Left ventricle myocardium inferior (tissue), 1 donor: ENCODE measurements around the gene CALHM6. TPM values are rescaled to one million over a fixed set of nuclear protein-coding genes. Genes with fewer than 3 reads are reported as not detected.
A peak's percentile ranks its signal among the peaks of the same experiment; 100 is the strongest.

Experiments used
- DNase-seq: peaks from one replicate; pipeline ENCODE4 v3.0.0-alpha.2; 2020
- H3K27ac ChIP-seq: fragments of 200-600 bp; replicated peaks from 2 replicates; pipeline ENCODE4 v1.8.0; 2021
- H3K27me3 ChIP-seq: fragments of 200-600 bp; 2 replicates; pipeline ENCODE4 v1.8.0; 2021; ENCODE audit warnings: low read depth
- H3K36me3 ChIP-seq: fragments of 200-600 bp; 2 replicates; pipeline ENCODE4 v1.8.0; 2021
- H3K4me1 ChIP-seq: fragments of 200-600 bp; 2 replicates; pipeline ENCODE4 v1.8.0; 2021
- H3K4me3 ChIP-seq: fragments of 200-600 bp; 2 replicates; pipeline ENCODE4 v1.8.0; 2021; ENCODE audit warnings: mild to moderate bottlenecking, moderate library complexity
- H3K9me3 ChIP-seq: fragments of 200-600 bp; replicated peaks from 2 replicates; pipeline ENCODE4 v1.8.0; 2021
- CTCF ChIP-seq: fragments of 200-600 bp; IDR thresholded peaks from 2 replicates; pipeline ENCODE4 v1.8.0; 2021; ENCODE audit warnings: antibody characterized with exemption, mild to moderate bottlenecking, borderline replicate concordance
- intact Hi-C: fragments of 100-400 bp; cut with micrococcal nuclease; formaldehyde crosslinking; loops from one replicate; pipeline ENCODE4 v1.11.0; 2022
- total RNA-seq: library from RNA; stranded (reverse); fragmentation: NEBNext Ultra II Directional; extraction: Animal tissue kit (Norgen Biotek cat#: 25700); gene quantifications from one replicate; pipeline ENCODE4 v1.2.1, GENCODE V29; 2021
- donor health status: DM: no; HTN: yes; CAD: no; lungs with severe emphysema.

The CALHM6 gene
- total RNA-seq, 1 donor from 2014 or later, result 1.7 TPM

- no peak overlapping the region for H3K27ac ChIP-seq
- intact Hi-C loops, result no loop called here
- no peaks in the 10 kb centered on the region for H3K9me3 ChIP-seq
- no peaks in the 10 kb centered on the region for H3K36me3 ChIP-seq
- DNase-seq, result no peak
- no peak for TF ChIP-seq CTCF
- H3K4me1 ChIP-seq, result peaks cover 14% of the 10 kb centered on the region
- no peaks in the 10 kb centered on the region for H3K27me3 ChIP-seq
- H3K4me3 ChIP-seq, result no peak overlapping the region
These were observed 2.9 kb upstream of the CALHM6 start for GRCh38 chr6:116458264-116458663.

GRCh38 chr6:116459927-116460326 is 1.2 kb upstream of the CALHM6 start:
- TF ChIP-seq CTCF, result no peak
- H3K27ac ChIP-seq, result no peak overlapping the region
- no peaks in the 10 kb centered on the region for H3K27me3 ChIP-seq
- no peak for DNase-seq
- no peaks in the 10 kb centered on the region for H3K9me3 ChIP-seq
- no peaks in the 10 kb centered on the region for H3K36me3 ChIP-seq
- intact Hi-C loops, result no loop called here
- H3K4me3 ChIP-seq, result no peak overlapping the region
- peaks cover 14% of the 10 kb centered on the region for H3K4me1 ChIP-seq

DNA sequence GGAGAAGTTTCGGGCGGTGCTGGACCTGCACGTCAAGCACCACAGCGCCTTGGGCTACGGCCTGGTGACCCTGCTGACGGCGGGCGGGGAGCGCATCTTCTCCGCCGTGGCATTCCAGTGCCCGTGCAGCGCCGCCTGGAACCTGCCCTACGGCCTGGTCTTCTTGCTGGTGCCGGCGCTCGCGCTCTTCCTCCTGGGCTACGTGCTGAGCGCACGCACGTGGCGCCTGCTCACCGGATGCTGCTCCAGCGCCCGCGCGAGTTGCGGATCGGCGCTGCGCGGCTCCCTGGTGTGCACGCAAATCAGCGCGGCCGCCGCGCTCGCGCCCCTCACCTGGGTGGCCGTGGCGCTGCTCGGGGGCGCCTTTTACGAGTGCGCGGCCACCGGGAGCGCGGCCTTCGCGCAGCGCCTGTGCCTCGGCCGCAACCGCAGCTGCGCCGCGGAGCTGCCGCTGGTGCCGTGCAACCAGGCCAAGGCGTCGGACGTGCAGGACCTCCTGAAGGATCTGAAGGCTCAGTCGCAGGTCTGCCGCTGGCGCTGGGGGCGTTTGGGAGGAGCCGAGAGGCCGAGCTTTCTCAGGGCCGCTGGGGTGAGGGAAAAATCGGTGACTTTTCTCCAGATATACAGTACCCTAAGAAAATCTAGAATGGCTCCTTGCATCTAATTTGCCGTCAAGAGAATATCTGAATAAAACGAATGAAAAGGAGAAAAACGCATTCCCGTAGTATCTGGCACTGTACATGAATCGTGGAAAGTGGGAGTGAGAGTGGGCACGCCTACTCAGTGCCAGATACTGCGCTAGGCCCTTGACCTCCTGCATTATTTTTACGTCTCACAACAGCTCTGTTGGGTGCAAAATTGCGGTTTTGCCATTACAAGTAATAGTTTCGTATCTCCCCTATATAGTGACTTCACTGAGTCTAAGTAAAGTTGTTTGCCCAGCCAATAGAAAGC is 1.0 kb downstream of the CALHM6 start:
- Histone ChIP-seq H3K27ac (peak overlapping the region; percentile 50), H3K4me3 (peak overlapping the region; percentile 70), H3K4me1 (peaks cover 19% of the 10 kb centered on the region), H3K9me3 (no peaks in the 10 kb centered on the region), H3K27me3 (no peaks in the 10 kb centered on the region), H3K36me3 (no peaks in the 10 kb centered on the region)
- DNase-seq, result peak; percentile 51
- intact Hi-C loops, result no loop called here
- no peak for TF ChIP-seq CTCF

- Histone ChIP-seq H3K27me3 (no peaks in the 10 kb centered on the region), H3K9me3 (no peaks in the 10 kb centered on the region), H3K4me3 (no peak overlapping the region), H3K27ac (no peak overlapping the region), H3K36me3 (no peaks in the 10 kb centered on the region), H3K4me1 (peaks cover 22% of the 10 kb centered on the region)
- no peak for DNase-seq
- TF ChIP-seq CTCF, result no peak
- intact Hi-C loops, result no loop called here
These were observed 2.1 kb downstream of the CALHM6 start for GRCh38 chr6:116463301-116463700.

GRCh38 chr6:116465246-116465645 is 4.1 kb downstream of the CALHM6 start:
- H3K36me3 ChIP-seq, result no peaks in the 10 kb centered on the region
- H3K27ac ChIP-seq, result no peak overlapping the region
- TF ChIP-seq CTCF, result no peak
- no peak overlapping the region for H3K4me3 ChIP-seq
- H3K9me3 ChIP-seq, result no peaks in the 10 kb centered on the region
- peaks cover 22% of the 10 kb centered on the region for H3K4me1 ChIP-seq
- no peak for DNase-seq
- intact Hi-C loops, result no loop called here
- H3K27me3 ChIP-seq, result no peaks in the 10 kb centered on the region
